ENCODE measurements around the gene HAP1.

HAP1 gene

DNA sequence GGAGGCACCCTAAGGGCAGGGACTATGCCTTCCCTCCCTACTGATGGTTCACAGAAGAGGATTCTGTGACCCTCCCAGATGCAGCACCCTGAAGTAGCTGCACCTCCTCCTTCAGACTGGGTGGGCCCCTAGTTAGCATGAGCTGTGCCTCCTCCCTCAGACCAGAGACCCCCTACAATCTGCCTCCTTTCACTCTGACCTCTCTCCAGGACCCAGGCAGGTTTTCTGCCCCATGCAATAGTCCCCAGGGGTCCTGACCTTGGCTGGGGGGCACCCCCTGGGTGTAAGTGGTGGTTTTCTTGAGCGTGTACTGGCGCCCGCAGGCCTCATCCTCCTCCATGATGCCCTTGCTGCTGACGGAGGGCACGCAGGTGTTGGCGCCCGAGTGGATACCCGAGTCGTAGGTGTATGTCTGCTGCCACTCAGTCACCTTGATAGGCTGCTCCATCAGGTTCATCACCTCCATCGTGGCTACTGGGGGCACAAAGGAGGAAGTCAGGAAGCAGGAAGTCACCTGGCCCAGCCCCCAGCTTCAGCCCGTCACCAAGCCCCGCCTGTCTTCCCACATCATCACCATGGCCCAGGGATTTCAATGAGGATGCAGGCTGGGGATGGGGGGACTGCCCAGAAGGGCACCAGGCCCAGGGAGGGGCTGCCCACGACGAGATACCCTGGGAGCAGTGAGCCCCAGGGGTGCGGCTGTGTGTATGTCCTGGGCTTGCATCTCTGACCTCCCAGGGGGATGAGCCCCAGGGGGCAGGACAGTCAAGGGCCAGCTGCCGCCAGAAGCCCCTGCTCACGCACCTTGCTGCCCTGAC is 37.2 kb upstream of the HAP1 start:
- no peak for DNase-seq (ENCODE audit: low spot score)
- TF ChIP-seq CTCF (IDR thresholded peaks at IDR 0.05; ENCODE audit: borderline replicate concordance, control extremely low read depth, extremely low read depth, insufficient read depth, missing control alignments): no peak
- in situ Hi-C loops (cut with MboI; ENCODE audit: low sequenced_read_pairs, unreplicated experiment): no loop called here

GRCh38 chr17:41769985-41770384 is 35.5 kb upstream of the HAP1 start:
- in situ Hi-C loops (cut with MboI; ENCODE audit: low sequenced_read_pairs, unreplicated experiment): no loop called here
- no peak for TF ChIP-seq CTCF (IDR thresholded peaks at IDR 0.05; ENCODE audit: borderline replicate concordance, control extremely low read depth, extremely low read depth, insufficient read depth, missing control alignments)
- DNase-seq (ENCODE audit: low spot score): no peak

DNA sequence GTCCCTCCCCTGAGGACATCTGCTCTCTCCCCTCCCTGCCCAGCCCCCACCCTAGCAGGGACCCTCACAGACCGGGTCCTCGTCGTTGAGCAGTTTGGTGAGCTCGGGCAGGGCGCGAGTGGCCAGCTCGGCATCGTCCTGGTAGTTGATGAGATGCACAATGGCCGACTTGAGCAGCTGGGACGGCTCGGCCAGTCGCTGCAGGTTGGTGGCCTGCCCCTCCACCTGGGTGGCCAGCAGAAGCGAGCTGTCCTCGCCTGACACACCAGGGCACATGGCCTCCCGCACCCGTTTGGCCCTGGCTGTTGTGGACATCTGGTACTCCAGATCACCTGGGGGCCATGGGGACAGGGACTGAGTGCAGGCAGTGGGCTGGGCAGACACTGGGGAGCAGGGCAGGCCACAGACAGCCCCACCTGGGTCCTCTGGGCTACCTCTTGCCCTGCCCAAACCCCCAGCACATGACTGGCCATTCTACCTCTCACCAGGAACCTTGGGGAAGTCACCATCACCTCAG is 35.0 kb upstream of the HAP1 start:
- no peak for DNase-seq (ENCODE audit: low spot score)
- TF ChIP-seq CTCF (IDR thresholded peaks at IDR 0.05; ENCODE audit: borderline replicate concordance, control extremely low read depth, extremely low read depth, insufficient read depth, missing control alignments): no peak
- in situ Hi-C loops (cut with MboI; ENCODE audit: low sequenced_read_pairs, unreplicated experiment): no loop called here

DNA sequence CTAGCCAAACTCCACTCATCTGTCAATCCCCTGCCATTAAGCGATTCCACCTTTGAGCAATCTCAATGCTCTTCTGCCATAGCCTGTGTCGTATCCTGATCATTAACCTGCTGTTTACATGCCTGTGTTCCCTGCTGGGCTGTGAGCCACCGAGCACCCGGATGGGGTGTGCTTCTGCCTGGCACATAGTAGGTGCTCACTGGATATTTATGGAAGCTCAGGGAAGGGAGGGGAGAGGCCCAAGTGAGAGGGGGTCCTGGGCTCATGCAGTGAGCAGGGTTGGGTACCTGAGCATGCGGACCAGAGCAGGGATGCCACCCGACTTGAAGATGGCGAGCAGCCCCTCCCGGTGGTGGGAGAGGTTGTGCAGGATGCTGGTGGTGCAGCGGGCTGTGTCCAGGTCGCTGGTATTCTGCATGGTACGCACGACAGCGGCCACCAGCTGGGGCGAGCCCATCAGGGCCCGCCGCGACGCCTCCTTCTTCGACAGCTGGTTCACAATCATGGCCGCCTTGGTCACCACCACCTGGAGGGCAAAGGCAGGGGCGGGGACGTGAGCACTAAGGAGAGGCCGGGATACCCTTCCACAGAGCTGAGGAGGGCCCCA is 34.3 kb upstream of the HAP1 start:
- in situ Hi-C loops (cut with MboI; ENCODE audit: low sequenced_read_pairs, unreplicated experiment): no loop called here
- TF ChIP-seq CTCF (IDR thresholded peaks at IDR 0.05; ENCODE audit: borderline replicate concordance, control extremely low read depth, extremely low read depth, insufficient read depth, missing control alignments): no peak
- DNase-seq (ENCODE audit: low spot score): no peak

GRCh38 chr17:41767324-41768042 is 33.0 kb upstream of the HAP1 start:
- no peak for DNase-seq (ENCODE audit: low spot score)
- no peak for TF ChIP-seq CTCF (IDR thresholded peaks at IDR 0.05; ENCODE audit: borderline replicate concordance, control extremely low read depth, extremely low read depth, insufficient read depth, missing control alignments)
- in situ Hi-C loops (cut with MboI; ENCODE audit: low sequenced_read_pairs, unreplicated experiment): no loop called here

- no peak for DNase-seq (ENCODE audit: low spot score)
- no peak for TF ChIP-seq CTCF (IDR thresholded peaks at IDR 0.05; ENCODE audit: borderline replicate concordance, control extremely low read depth, extremely low read depth, insufficient read depth, missing control alignments)
- in situ Hi-C loops (cut with MboI; ENCODE audit: low sequenced_read_pairs, unreplicated experiment): no loop called here
Measured at GRCh38 chr17:41766135-41766534, 31.7 kb upstream of the HAP1 start.
